Measurements from ENCODE around the gene PCDHGB5. TPM values are rescaled to one million over a fixed set of nuclear protein-coding genes. Genes with fewer than 3 reads are reported as not detected.
"Not testable (repeated sequence)": the region's sequence is repeated elsewhere in the genome, so short reads cannot be mapped to it uniquely, and the experiment has no call there.

PCDHGB5 gene
- total RNA-seq, 1 donor from 2014 or later = 9.3 TPM

- Mint-ChIP-seq H3K9me3 (ENCODE audit: unreplicated experiment) (peaks cover 57% of the 10 kb centered on the region), H3K27ac (ENCODE audit: unreplicated experiment) (no peak overlapping the region), H3K4me3 (ENCODE audit: unreplicated experiment) (peak overlapping the region; percentile 52), H3K27me3 (ENCODE audit: unreplicated experiment) (peaks cover 24% of the 10 kb centered on the region), H3K36me3 (ENCODE audit: unreplicated experiment) (peaks cover 64% of the 10 kb centered on the region), H3K4me1 (ENCODE audit: low read depth, unreplicated experiment) (peaks cover 3% of the 10 kb centered on the region)
- DNase-seq = no peak
- no peak for TF ChIP-seq CTCF (IDR thresholded peaks at IDR 0.05; ENCODE audit: partially characterized antibody, unreplicated experiment)
These were observed 13.8 kb downstream of the PCDHGB5 start for GRCh38 chr5:141411575-141411974.

GRCh38 chr5:141412854-141413539 lies 15.2 kb downstream of the PCDHGB5 start, which contains the start of gene PCDHGA10:
Gene PCDHGA10 (plus strand): TSS chr5:141412987. CDS start chr5:141413176, 189 bp downstream.
- peaks cover 3% of the 10 kb centered on the region for H3K4me1 Mint-ChIP-seq (ENCODE audit: low read depth, unreplicated experiment)
- peaks cover 66% of the 10 kb centered on the region for H3K36me3 Mint-ChIP-seq (ENCODE audit: unreplicated experiment)
- peak; percentile 35 for TF ChIP-seq CTCF (IDR thresholded peaks at IDR 0.05; ENCODE audit: partially characterized antibody, unreplicated experiment)
- peak within 1 kb of the TSS; percentile 55 for H3K27ac Mint-ChIP-seq (ENCODE audit: unreplicated experiment)
- H3K4me3 Mint-ChIP-seq (ENCODE audit: unreplicated experiment) = peak within 1 kb of the TSS; percentile 80
- peaks cover 60% of the 10 kb centered on the region for H3K9me3 Mint-ChIP-seq (ENCODE audit: unreplicated experiment)
- H3K27me3 Mint-ChIP-seq (ENCODE audit: unreplicated experiment) = peaks cover 26% of the 10 kb centered on the region
- peak; percentile 40 for DNase-seq

- no peak for TF ChIP-seq CTCF (IDR thresholded peaks at IDR 0.05; ENCODE audit: partially characterized antibody, unreplicated experiment)
- peaks cover 60% of the 10 kb centered on the region for H3K9me3 Mint-ChIP-seq (ENCODE audit: unreplicated experiment)
- H3K27me3 Mint-ChIP-seq (ENCODE audit: unreplicated experiment) = peaks cover 29% of the 10 kb centered on the region
- peak overlapping the region; percentile 55 for H3K27ac Mint-ChIP-seq (ENCODE audit: unreplicated experiment)
- H3K36me3 Mint-ChIP-seq (ENCODE audit: unreplicated experiment) = peaks cover 66% of the 10 kb centered on the region
- no peak for DNase-seq
- peak overlapping the region; percentile 80 for H3K4me3 Mint-ChIP-seq (ENCODE audit: unreplicated experiment)
- H3K4me1 Mint-ChIP-seq (ENCODE audit: low read depth, unreplicated experiment) = peaks cover 3% of the 10 kb centered on the region
These were observed 15.9 kb downstream of the PCDHGB5 start for GRCh38 chr5:141413540-141414069.

GRCh38 chr5:141414548-141415274 lies 17.0 kb downstream of the PCDHGB5 start:
- not testable (repeated sequence) for H3K4me3 Mint-ChIP-seq (ENCODE audit: unreplicated experiment); DNase-seq; H3K27ac Mint-ChIP-seq (ENCODE audit: unreplicated experiment); H3K4me1 Mint-ChIP-seq (ENCODE audit: low read depth, unreplicated experiment)
- H3K9me3 Mint-ChIP-seq (ENCODE audit: unreplicated experiment) = peaks cover 58% of the 10 kb centered on the region
- H3K36me3 Mint-ChIP-seq (ENCODE audit: unreplicated experiment) = peaks cover 65% of the 10 kb centered on the region
- H3K27me3 Mint-ChIP-seq (ENCODE audit: unreplicated experiment) = peaks cover 26% of the 10 kb centered on the region

GRCh38 chr5:141415275-141415618 lies 17.5 kb downstream of the PCDHGB5 start:
- H3K4me3 Mint-ChIP-seq (ENCODE audit: unreplicated experiment); DNase-seq; H3K27ac Mint-ChIP-seq (ENCODE audit: unreplicated experiment); H3K4me1 Mint-ChIP-seq (ENCODE audit: low read depth, unreplicated experiment): not testable (repeated sequence)
- peaks cover 27% of the 10 kb centered on the region for H3K27me3 Mint-ChIP-seq (ENCODE audit: unreplicated experiment)
- H3K9me3 Mint-ChIP-seq (ENCODE audit: unreplicated experiment) = peaks cover 60% of the 10 kb centered on the region
- H3K36me3 Mint-ChIP-seq (ENCODE audit: unreplicated experiment) = peaks cover 67% of the 10 kb centered on the region
